HG02763 (cell line): ENCODE measurements around the gene CMTM4.
"Not testable (repeated sequence)": the region's sequence is repeated elsewhere in the genome, so short reads cannot be mapped to it uniquely, and the experiment has no call there.

Experiments used
- ATAC-seq: cut with Tn5 transposase; IDR thresholded peaks from one replicate; pipeline ENCODE4 v1.9.1; 2021; ENCODE audit warnings: mild to moderate bottlenecking, moderate library complexity; ENCODE audit not compliant: unreplicated experiment

The CMTM4 gene

DNA sequence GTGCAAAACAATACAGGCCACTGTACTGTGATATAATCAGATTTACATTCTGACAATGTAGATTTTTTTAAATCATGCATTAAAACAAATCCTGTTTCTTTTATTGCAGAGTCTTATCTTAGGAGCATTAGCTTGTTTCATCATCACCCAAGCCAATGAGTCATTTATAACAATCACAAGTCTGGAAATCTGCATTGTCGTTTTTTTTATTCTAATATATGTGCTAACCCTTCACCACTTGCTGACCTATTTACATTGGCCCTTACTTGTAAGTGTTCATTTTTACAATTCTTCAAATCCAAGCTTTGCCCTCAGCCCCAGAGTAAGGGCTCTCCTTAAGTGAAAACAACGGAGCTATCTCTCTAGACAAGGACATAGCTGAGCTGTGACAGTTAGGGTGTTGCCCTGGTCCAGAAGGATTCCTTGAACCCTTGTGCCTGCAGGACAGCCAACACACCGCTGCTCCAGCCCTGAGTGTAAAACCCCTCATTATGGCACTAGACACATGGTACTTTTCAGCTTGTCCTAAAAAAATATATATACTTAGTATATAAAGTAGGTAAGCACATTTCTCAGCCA, 126.6 kb downstream of the CMTM4 start:
- no peak for ATAC-seq

DNA sequence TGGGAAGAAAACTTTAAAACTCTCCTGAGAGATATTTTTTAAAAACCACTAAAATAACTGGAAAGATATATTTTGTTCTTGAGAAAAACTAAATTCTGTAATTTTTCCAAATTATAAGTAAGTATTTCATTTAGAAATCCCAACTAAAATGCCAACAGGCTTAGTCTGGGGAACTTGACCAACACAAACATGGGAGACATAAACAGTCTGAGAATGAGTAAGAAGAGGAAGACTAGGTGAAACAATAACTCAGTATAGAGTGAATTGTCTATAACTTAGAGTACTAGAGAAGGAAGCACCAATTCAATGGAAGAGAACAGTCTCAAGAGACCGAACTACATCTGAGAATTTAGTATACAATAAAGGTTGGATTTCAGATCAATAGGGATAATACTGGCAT, 127.4 kb downstream of the CMTM4 start:
- no peak for ATAC-seq

DNA sequence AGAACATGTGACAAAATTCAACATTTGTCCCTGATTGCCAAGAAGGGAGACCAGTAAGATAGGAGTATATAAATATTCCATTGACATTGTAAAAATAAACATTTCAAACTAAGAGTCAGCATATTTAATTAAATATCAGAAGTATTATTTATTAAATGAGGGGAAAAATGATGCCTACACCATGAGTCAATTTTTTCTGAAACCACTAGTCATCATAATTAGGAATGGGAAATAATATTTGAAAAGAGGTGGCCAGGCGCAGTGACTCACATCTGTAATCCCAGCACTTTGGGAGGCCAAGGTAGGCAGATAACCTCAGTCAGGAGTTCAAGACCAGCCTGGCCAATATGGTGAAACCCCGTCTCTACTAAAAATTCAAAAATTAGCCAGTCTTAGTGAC, 128.2 kb downstream of the CMTM4 start:
- ATAC-seq: no peak

DNA sequence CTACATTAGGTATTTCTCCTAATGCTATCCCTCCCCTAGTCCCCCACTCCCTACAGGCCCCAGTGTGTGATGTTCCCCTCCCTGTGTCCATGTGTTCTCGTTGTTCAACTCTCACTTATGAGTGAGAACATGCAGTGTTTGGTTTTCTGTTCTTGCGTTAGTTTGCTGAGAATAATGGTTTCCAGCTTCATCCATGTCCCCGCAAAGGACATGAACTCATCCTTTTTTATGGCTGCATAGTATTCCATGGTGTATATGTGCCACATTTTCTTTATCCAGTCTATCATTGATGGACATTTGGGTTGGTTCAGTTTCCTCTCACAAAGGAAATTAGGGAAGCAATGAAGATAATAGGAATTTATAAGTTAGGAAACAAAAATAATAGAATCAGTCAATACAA, 129.3 kb downstream of the CMTM4 start:
- not testable (repeated sequence) for ATAC-seq

DNA sequence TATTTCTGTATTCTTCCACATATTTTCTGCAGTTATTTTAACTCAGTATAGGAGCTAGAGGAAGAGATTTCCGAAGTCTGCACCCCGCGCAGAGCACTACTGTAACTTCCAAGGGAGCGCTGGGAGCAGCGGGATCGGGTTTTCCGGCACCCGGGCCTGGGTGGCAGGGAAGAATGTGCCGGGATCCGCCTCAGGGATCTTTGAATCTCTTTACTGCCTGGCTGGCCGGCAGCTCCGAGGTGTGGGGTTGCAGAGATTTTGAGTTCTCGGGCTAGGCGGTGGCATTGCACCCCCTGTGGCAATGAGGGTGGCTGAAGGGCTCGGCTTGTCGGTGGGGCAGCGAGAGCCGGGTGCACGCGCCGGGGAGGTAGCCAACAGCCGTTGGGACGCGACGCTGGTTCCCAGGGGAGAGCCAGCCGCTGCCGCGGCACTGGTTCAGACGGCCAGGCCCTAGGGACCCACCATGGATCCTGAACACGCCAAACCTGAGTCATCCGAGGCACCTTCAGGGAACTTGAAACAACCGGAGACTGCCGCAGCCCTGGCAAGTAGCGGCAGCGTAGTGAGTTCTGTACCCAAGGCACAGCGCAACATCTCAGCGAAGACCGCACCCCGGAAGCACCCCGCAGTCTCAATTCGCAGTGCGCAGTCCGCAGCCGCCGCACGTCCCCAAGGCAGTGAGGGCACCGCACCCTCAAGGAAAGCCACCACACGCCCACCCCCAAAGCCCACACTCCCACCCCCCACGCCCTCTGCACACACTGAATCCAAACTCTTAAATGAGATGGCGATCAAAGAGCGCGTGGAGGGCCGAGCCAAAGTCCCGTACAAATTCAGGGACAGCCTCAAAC, 130.3 kb downstream of the CMTM4 start, which contains the start of gene CMTM1:
TSS of gene CMTM1 (plus strand) at position 389 of the 851 bp plus-strand sequence. CDS start at position 464, 75 bp downstream.
- no peak for ATAC-seq
